Liver (tissue), 3 donors: ENCODE results near the gene SIKE1.
"Not testable (repeated sequence)": the region's sequence is repeated elsewhere in the genome, so short reads cannot be mapped to it uniquely, and the experiment has no call there.

Experiments used
- ATF3 ChIP-seq: IDR thresholded peaks from 2 replicates; pipeline ENCODE4 v1.6.1; 2016; ENCODE audit warnings: antibody characterized with exemption
- CTCF ChIP-seq: fragments of 150-350 bp; IDR thresholded peaks from 2 replicates; pipeline ENCODE4 v1.5.1; 2017; ENCODE audit warnings: improper control_type of control experiment, low read depth, low read length; ENCODE audit not compliant: missing input control
- FOXA1 ChIP-seq: IDR thresholded peaks from 2 replicates; pipeline ENCODE4 v1.6.1; 2016; ENCODE audit warnings: antibody characterized with exemption
- GABPA ChIP-seq, 2 donors: IDR thresholded peaks in 1 of 2; conservative IDR thresholded peaks in 1 of 2; 2 replicates each; pipeline ENCODE4 v1.6.1; 2016; ENCODE audit warnings: antibody characterized with exemption in 2 of 2, mild to moderate bottlenecking in 1 of 2, moderate library complexity in 1 of 2
- HNF4G ChIP-seq: IDR thresholded peaks from 2 replicates; pipeline ENCODE4 v1.6.1; 2016; ENCODE audit warnings: antibody characterized with exemption
- JUND ChIP-seq, 2 donors: IDR thresholded peaks; 2 replicates each; pipeline ENCODE4 v1.6.1; 2016; ENCODE audit warnings: antibody characterized with exemption in 2 of 2
- MAX ChIP-seq: IDR thresholded peaks from 2 replicates; pipeline ENCODE4 v1.6.1; 2016; ENCODE audit warnings: antibody characterized with exemption
- NR2F2 ChIP-seq: IDR thresholded peaks from 2 replicates; pipeline ENCODE4 v1.6.1; 2016; ENCODE audit warnings: antibody characterized with exemption
- RAD21 ChIP-seq, 2 donors: IDR thresholded peaks; 2 replicates each; pipeline ENCODE4 v1.6.1; 2016; ENCODE audit warnings: antibody characterized with exemption in 2 of 2, mild to moderate bottlenecking in 2 of 2
- REST ChIP-seq: IDR thresholded peaks from 2 replicates; pipeline ENCODE4 v1.6.1; 2016; ENCODE audit warnings: antibody characterized with exemption, mild to moderate bottlenecking
- RXRA ChIP-seq, 2 donors: IDR thresholded peaks; 2 replicates each; pipeline ENCODE4 v1.6.1; 2017 to 2018; ENCODE audit warnings: antibody characterized with exemption in 2 of 2, mild to moderate bottlenecking in 1 of 2
- SP1 ChIP-seq: IDR thresholded peaks from 2 replicates; pipeline ENCODE4 v1.6.1; 2018; ENCODE audit warnings: antibody characterized with exemption, mild to moderate bottlenecking
- TAF1 ChIP-seq: conservative IDR thresholded peaks from 2 replicates; pipeline ENCODE4 v1.6.1; 2016; ENCODE audit warnings: antibody characterized with exemption, mild to moderate bottlenecking
- ZBTB33 ChIP-seq: IDR thresholded peaks from 2 replicates; pipeline ENCODE4 v1.6.1; 2016; ENCODE audit warnings: antibody characterized with exemption
- donor health status: healthy.
- donor health status: healthy.

GRCh38 chr1:114804449-114804848 is 24.0 kb upstream of the SIKE1 start:
- TF ChIP-seq CTCF; RAD21 (IDR thresholded peaks at IDR 0.05); MAX; RXRA (IDR thresholded peaks at IDR 0.05); FOXA1; TAF1; JUND (IDR thresholded peaks at IDR 0.05); ZBTB33; REST; SP1; ATF3; GABPA (IDR thresholded peaks at IDR 0.05 in 1 of 2, conservative IDR thresholded peaks at IDR 0.05 in 1 of 2); HNF4G; NR2F2: not testable (repeated sequence)
